Large intestine (tissue), 3 donors: ENCODE results near the gene FARS2. TPM values are rescaled to one million over a fixed set of nuclear protein-coding genes. Genes with fewer than 3 reads are reported as not detected.

Source experiments
- DNase-seq, 2 donors: peaks; one replicate each; pipeline versions ENCODE4 v3.0.0 to v3.0.0-alpha.2; 2013
- H3K27ac ChIP-seq: one replicate; pipeline ENCODE4 v1.5.1; 2013; ENCODE audit warnings: low read length
- H3K27me3 ChIP-seq: 2 replicates; pipeline ENCODE4 v1.6.1; 2013; ENCODE audit warnings: low read length; ENCODE audit not compliant: control insufficient read depth, insufficient read depth
- H3K36me3 ChIP-seq: 2 replicates; pipeline ENCODE4 v1.6.1; 2013; ENCODE audit warnings: low read length; ENCODE audit not compliant: control insufficient read depth, insufficient read depth
- H3K4me1 ChIP-seq: one replicate; pipeline ENCODE4 v1.6.1; 2013; ENCODE audit warnings: low read length; ENCODE audit not compliant: control insufficient read depth, insufficient read depth
- H3K4me3 ChIP-seq: one replicate; pipeline ENCODE4 v1.5.1; 2013; ENCODE audit warnings: low read length
- H3K9me3 ChIP-seq: one replicate; pipeline ENCODE4 v1.6.1; 2013; ENCODE audit warnings: mild to moderate bottlenecking, low read depth, low read length, moderate library complexity; ENCODE audit not compliant: control insufficient read depth
- WGBS: methylation state at CpG from one replicate; pipeline ENCODE4 v1.1.5; 2013; ENCODE audit warnings: low lambda C conversion rate; ENCODE audit not compliant: insufficient coverage; 5-methylcytosine and 5-hydroxymethylcytosine counted together
- polyA plus RNA-seq: library from polyadenylated mRNA; unstranded; fragments of 120-200 nt; gene quantifications from one replicate; pipeline ENCODE4 v1.2.1, GENCODE V29; 2013

The FARS2 gene
- polyA plus RNA-seq, 1 donor: 14.3 TPM

- Histone ChIP-seq H3K36me3 (no peaks in the 10 kb centered on the region), H3K27me3 (no peaks in the 10 kb centered on the region), H3K9me3 (no peaks in the 10 kb centered on the region), H3K27ac (no peak overlapping the region), H3K4me3 (no peak overlapping the region), H3K4me1 (no peaks in the 10 kb centered on the region)
- no peak for DNase-seq
Observed at GRCh38 chr6:5582762-5583161, 321.4 kb downstream of the FARS2 start.

- no peaks in the 10 kb centered on the region for H3K4me1 ChIP-seq
- no peak for DNase-seq
- no peaks in the 10 kb centered on the region for H3K36me3 ChIP-seq
- H3K4me3 ChIP-seq: no peak overlapping the region
- no peaks in the 10 kb centered on the region for H3K9me3 ChIP-seq
- H3K27me3 ChIP-seq: no peaks in the 10 kb centered on the region
- 100% methylated on average over 1 of the region's 3 CpGs for WGBS
- no peak overlapping the region for H3K27ac ChIP-seq
Observed at GRCh38 chr6:5583528-5583927, 322.2 kb downstream of the FARS2 start.

DNA sequence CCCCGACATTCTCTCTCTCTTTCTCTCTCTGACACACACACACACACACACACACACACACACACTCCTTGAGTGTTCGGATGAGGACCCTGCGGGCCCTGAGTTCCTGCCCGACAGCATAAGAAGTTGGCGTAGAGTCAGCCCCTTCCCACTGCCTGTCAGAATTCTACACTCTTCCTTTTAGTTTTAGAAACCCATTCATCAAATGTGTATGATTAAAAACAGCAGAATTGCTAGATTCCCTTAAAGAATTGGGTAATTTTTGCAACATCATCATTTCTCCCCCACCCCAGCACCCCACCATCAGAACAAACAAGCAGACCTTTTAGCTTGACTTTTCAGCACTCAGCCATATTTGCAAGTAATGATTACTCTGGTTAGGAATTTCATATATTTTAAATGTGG, 322.8 kb downstream of the FARS2 start:
- no peak overlapping the region for H3K27ac ChIP-seq
- no peaks in the 10 kb centered on the region for H3K9me3 ChIP-seq
- DNase-seq: no peak
- H3K27me3 ChIP-seq: no peaks in the 10 kb centered on the region
- no peaks in the 10 kb centered on the region for H3K36me3 ChIP-seq
- no peaks in the 10 kb centered on the region for H3K4me1 ChIP-seq
- no peak overlapping the region for H3K4me3 ChIP-seq
- no CpG with 5 or more reads among the region's 5 CpGs for WGBS

- WGBS: no CpG with 5 or more reads among the region's 3 CpGs
Observed at GRCh38 chr6:5587648-5588047, 326.3 kb downstream of the FARS2 start.

GRCh38 chr6:5589422-5590141, 328.3 kb downstream of the FARS2 start:
- WGBS: no CpG with 5 or more reads among the region's 7 CpGs
- Histone ChIP-seq H3K9me3 (peaks cover 1% of the 10 kb centered on the region), H3K27me3 (no peaks in the 10 kb centered on the region), H3K4me1 (no peaks in the 10 kb centered on the region), H3K4me3 (no peak overlapping the region), H3K36me3 (no peaks in the 10 kb centered on the region), H3K27ac (no peak overlapping the region)
- no peak for DNase-seq

More at GRCh38 chr6:5587648-5588047, 326.3 kb downstream of the FARS2 start:
- H3K27ac ChIP-seq: no peak overlapping the region
- H3K9me3 ChIP-seq: no peaks in the 10 kb centered on the region
- no peaks in the 10 kb centered on the region for H3K4me1 ChIP-seq
- H3K27me3 ChIP-seq: no peaks in the 10 kb centered on the region
- DNase-seq: no peak
- no peak overlapping the region for H3K4me3 ChIP-seq
- H3K36me3 ChIP-seq: no peaks in the 10 kb centered on the region

DNA sequence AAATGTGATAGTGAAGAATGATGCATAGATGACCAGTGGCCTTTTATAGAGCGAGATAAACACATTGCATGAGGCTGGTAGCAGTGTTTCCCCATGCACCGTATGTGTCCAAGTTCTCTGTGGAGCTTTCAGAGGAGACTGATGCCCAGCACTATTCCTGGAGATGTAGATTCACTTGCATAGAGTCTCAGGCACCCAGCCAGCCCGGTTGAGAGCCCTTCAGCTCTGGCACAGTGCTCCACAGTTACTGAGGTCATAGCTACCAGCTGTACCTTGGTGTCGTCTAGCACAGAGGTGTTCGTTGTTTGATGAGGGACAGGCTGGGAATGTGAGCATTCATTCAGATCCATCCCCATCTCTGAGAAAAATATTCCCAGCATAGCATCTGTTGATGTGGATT, 328.9 kb downstream of the FARS2 start:
- no CpG with 5 or more reads among the region's 5 CpGs for WGBS
- H3K27ac ChIP-seq: no peak overlapping the region
- no peak for DNase-seq

GRCh38 chr6:5592886-5593519, 331.7 kb downstream of the FARS2 start:
- Histone ChIP-seq H3K4me3 (no peak overlapping the region), H3K36me3 (no peaks in the 10 kb centered on the region), H3K9me3 (peaks cover 4% of the 10 kb centered on the region), H3K4me1 (no peaks in the 10 kb centered on the region), H3K27me3 (no peaks in the 10 kb centered on the region), H3K27ac (no peak overlapping the region)
- DNase-seq: no peak
- 77% methylated on average over 4 of the region's 17 CpGs for whole genome bisulfite sequencing

More for the DNA sequence above, 328.9 kb downstream of the FARS2 start:
- Histone ChIP-seq H3K27me3 (no peaks in the 10 kb centered on the region), H3K4me1 (no peaks in the 10 kb centered on the region), H3K9me3 (peaks cover 4% of the 10 kb centered on the region), H3K4me3 (no peak overlapping the region), H3K36me3 (no peaks in the 10 kb centered on the region)

GRCh38 chr6:5595184-5595583, 333.9 kb downstream of the FARS2 start:
- H3K4me3 ChIP-seq: no peak overlapping the region
- H3K27ac ChIP-seq: no peak overlapping the region
- H3K4me1 ChIP-seq: no peaks in the 10 kb centered on the region
- 100% methylated on average over 2 of the region's 7 CpGs for WGBS
- no peaks in the 10 kb centered on the region for H3K36me3 ChIP-seq
- H3K9me3 ChIP-seq: peaks cover 4% of the 10 kb centered on the region
- H3K27me3 ChIP-seq: no peaks in the 10 kb centered on the region
- no peak for DNase-seq

GRCh38 chr6:5597413-5597812, 336.1 kb downstream of the FARS2 start:
- Histone ChIP-seq H3K27me3 (no peaks in the 10 kb centered on the region), H3K9me3 (peaks cover 4% of the 10 kb centered on the region), H3K4me1 (no peaks in the 10 kb centered on the region), H3K4me3 (no peak overlapping the region), H3K27ac (no peak overlapping the region), H3K36me3 (no peaks in the 10 kb centered on the region)
- WGBS: 86% methylated on average over 1 of the region's 7 CpGs
- no peak for DNase-seq

DNA sequence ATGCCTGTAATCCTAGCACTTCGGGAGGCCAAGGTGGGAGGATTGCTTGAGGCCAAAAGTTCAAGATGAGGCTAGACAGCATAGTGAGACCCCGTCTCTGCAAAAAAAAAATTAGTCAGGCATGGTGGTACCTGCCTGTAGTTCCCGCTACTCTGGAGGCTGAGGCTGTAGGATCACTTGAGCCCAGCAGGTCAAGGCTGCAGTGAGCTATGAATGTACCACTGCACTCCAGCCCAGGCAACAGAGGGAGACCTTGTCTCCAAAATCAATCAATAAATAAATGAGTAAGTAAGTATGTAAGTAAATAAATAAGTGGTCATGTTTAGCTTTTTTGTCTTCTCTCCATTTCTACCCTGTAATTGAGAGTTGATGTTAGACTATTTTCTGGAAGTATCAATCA, 336.8 kb downstream of the FARS2 start:
- Histone ChIP-seq H3K27ac (no peak overlapping the region), H3K36me3 (no peaks in the 10 kb centered on the region), H3K4me1 (no peaks in the 10 kb centered on the region), H3K4me3 (no peak overlapping the region), H3K9me3 (peaks cover 4% of the 10 kb centered on the region), H3K27me3 (no peaks in the 10 kb centered on the region)
- WGBS: no CpG with 5 or more reads among the region's 3 CpGs
- DNase-seq: no peak

DNA sequence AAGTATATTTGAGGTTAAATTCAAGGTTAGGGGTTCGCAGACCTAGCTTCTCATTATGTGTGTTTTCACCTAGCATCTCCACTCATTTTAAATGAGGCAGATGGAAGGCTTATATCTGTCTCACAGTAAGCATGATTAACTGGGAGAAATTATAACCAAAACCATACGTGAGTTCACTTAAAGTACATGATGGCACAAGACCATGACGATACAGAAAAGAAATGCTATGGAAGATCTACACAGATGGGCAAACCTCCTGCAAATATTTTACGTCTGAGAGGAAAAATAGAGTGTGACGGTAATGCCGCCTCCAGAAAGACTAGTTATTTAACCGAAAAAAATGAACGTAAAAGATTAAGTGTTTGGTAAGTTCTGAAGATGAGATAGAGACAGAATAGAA, 337.8 kb downstream of the FARS2 start:
- 98% methylated on average over 5 of the region's 8 CpGs for whole genome bisulfite sequencing

More for the DNA sequence above, 337.8 kb downstream of the FARS2 start:
- Histone ChIP-seq H3K27me3 (no peaks in the 10 kb centered on the region), H3K36me3 (no peaks in the 10 kb centered on the region), H3K4me1 (no peaks in the 10 kb centered on the region), H3K9me3 (peaks cover 4% of the 10 kb centered on the region), H3K4me3 (no peak overlapping the region), H3K27ac (no peak overlapping the region)
- no peak for DNase-seq
